IPS-18a (cell line): Measurements from ENCODE around the gene SLC52A3.
"Not testable (repeated sequence)": the region's sequence is repeated elsewhere in the genome, so short reads cannot be mapped to it uniquely, and the experiment has no call there.

ENCODE experiments used
- H3K27ac ChIP-seq: one replicate; pipeline ENCODE4 v1.5.1; 2013; ENCODE audit warnings: low read length
- H3K27me3 ChIP-seq: one replicate; pipeline ENCODE4 v1.6.1; 2013; ENCODE audit warnings: mild to moderate bottlenecking, low read length; ENCODE audit not compliant: control insufficient read depth, insufficient read depth
- H3K36me3 ChIP-seq: one replicate; pipeline ENCODE4 v1.6.1; 2013; ENCODE audit warnings: low read depth, low read length; ENCODE audit not compliant: control insufficient read depth
- H3K4me1 ChIP-seq: one replicate; pipeline ENCODE4 v1.6.1; 2013; ENCODE audit warnings: low read depth, low read length; ENCODE audit not compliant: control insufficient read depth
- H3K4me3 ChIP-seq: one replicate; pipeline ENCODE4 v1.5.1; 2013; ENCODE audit warnings: low read length
- H3K9ac ChIP-seq: one replicate; pipeline ENCODE4 v1.6.1; 2013; ENCODE audit warnings: mild to moderate bottlenecking, low read length, moderate library complexity
- H3K9me3 ChIP-seq: one replicate; pipeline ENCODE4 v1.6.1; 2013; ENCODE audit warnings: low read depth, low read length; ENCODE audit not compliant: control insufficient read depth

Gene SLC52A3

GRCh38 chr20:742156-742555 lies 26.1 kb downstream of the SLC52A3 start:
- no peak overlapping the region for H3K9ac ChIP-seq
- H3K4me1 ChIP-seq: no peaks in the 10 kb centered on the region
- no peak overlapping the region for H3K4me3 ChIP-seq
- H3K27me3 ChIP-seq: no peaks in the 10 kb centered on the region
- H3K27ac ChIP-seq: no peak overlapping the region
- H3K36me3 ChIP-seq: no peaks in the 10 kb centered on the region
- H3K9me3 ChIP-seq: peaks cover 7% of the 10 kb centered on the region

GRCh38 chr20:741620-742019 lies 26.7 kb downstream of the SLC52A3 start:
- Histone ChIP-seq H3K27ac (no peak overlapping the region), H3K9ac (no peak overlapping the region), H3K4me3 (no peak overlapping the region), H3K9me3 (peaks cover 7% of the 10 kb centered on the region), H3K36me3 (no peaks in the 10 kb centered on the region), H3K27me3 (no peaks in the 10 kb centered on the region), H3K4me1 (no peaks in the 10 kb centered on the region)

GRCh38 chr20:740162-740561 lies 28.1 kb downstream of the SLC52A3 start:
- Histone ChIP-seq H3K9ac (no peak overlapping the region), H3K4me3 (no peak overlapping the region), H3K27me3 (no peaks in the 10 kb centered on the region), H3K36me3 (no peaks in the 10 kb centered on the region), H3K9me3 (no peaks in the 10 kb centered on the region), H3K27ac (no peak overlapping the region), H3K4me1 (no peaks in the 10 kb centered on the region)

- H3K27ac ChIP-seq: no peak overlapping the region
- no peaks in the 10 kb centered on the region for H3K9me3 ChIP-seq
- H3K9ac ChIP-seq: no peak overlapping the region
- no peaks in the 10 kb centered on the region for H3K27me3 ChIP-seq
- no peaks in the 10 kb centered on the region for H3K4me1 ChIP-seq
- no peak overlapping the region for H3K4me3 ChIP-seq
- H3K36me3 ChIP-seq: no peaks in the 10 kb centered on the region
Observed at GRCh38 chr20:739736-740135, 28.6 kb downstream of the SLC52A3 start.

GRCh38 chr20:733861-734260 lies 34.4 kb downstream of the SLC52A3 start:
- H3K4me3 ChIP-seq: no peak overlapping the region
- H3K9me3 ChIP-seq: no peaks in the 10 kb centered on the region
- no peak overlapping the region for H3K27ac ChIP-seq
- H3K4me1 ChIP-seq: peaks cover 2% of the 10 kb centered on the region
- no peaks in the 10 kb centered on the region for H3K36me3 ChIP-seq
- H3K27me3 ChIP-seq: peaks cover 6% of the 10 kb centered on the region
- no peak overlapping the region for H3K9ac ChIP-seq

- Histone ChIP-seq H3K27ac (no peak overlapping the region), H3K27me3 (peaks cover 11% of the 10 kb centered on the region), H3K9me3 (no peaks in the 10 kb centered on the region), H3K36me3 (no peaks in the 10 kb centered on the region), H3K4me3 (no peak overlapping the region), H3K4me1 (peaks cover 6% of the 10 kb centered on the region), H3K9ac (no peak overlapping the region)
Observed at GRCh38 chr20:732727-733126, 35.6 kb downstream of the SLC52A3 start.

GRCh38 chr20:731891-732560 lies 36.3 kb downstream of the SLC52A3 start:
- Histone ChIP-seq H3K4me3 (no peak overlapping the region), H3K9ac (no peak overlapping the region), H3K9me3 (no peaks in the 10 kb centered on the region), H3K27me3 (peaks cover 13% of the 10 kb centered on the region), H3K27ac (no peak overlapping the region), H3K36me3 (no peaks in the 10 kb centered on the region), H3K4me1 (peaks cover 6% of the 10 kb centered on the region)

GRCh38 chr20:730005-730404 lies 38.3 kb downstream of the SLC52A3 start:
- Histone ChIP-seq H3K4me3 (no peak overlapping the region), H3K9ac (no peak overlapping the region), H3K36me3 (no peaks in the 10 kb centered on the region), H3K9me3 (no peaks in the 10 kb centered on the region), H3K4me1 (peaks cover 6% of the 10 kb centered on the region), H3K27me3 (peaks cover 24% of the 10 kb centered on the region), H3K27ac (no peak overlapping the region)

GRCh38 chr20:728256-728944 lies 39.9 kb downstream of the SLC52A3 start:
- H3K9me3 ChIP-seq: no peaks in the 10 kb centered on the region
- peak overlapping the region; percentile 57 for H3K4me3 ChIP-seq
- H3K27ac ChIP-seq: no peak overlapping the region
- peaks cover 6% of the 10 kb centered on the region for H3K4me1 ChIP-seq
- H3K27me3 ChIP-seq: peaks cover 24% of the 10 kb centered on the region
- no peak overlapping the region for H3K9ac ChIP-seq
- H3K36me3 ChIP-seq: no peaks in the 10 kb centered on the region

- Histone ChIP-seq H3K9ac (no peak overlapping the region), H3K9me3 (no peaks in the 10 kb centered on the region), H3K27ac (no peak overlapping the region), H3K4me3 (no peak overlapping the region), H3K27me3 (peaks cover 24% of the 10 kb centered on the region), H3K36me3 (no peaks in the 10 kb centered on the region), H3K4me1 (peaks cover 6% of the 10 kb centered on the region)
Observed at GRCh38 chr20:726160-726559, 42.1 kb downstream of the SLC52A3 start.

- H3K36me3 ChIP-seq: no peaks in the 10 kb centered on the region
- no peak overlapping the region for H3K9ac ChIP-seq
- H3K9me3 ChIP-seq: no peaks in the 10 kb centered on the region
- peaks cover 24% of the 10 kb centered on the region for H3K27me3 ChIP-seq
- peaks cover 6% of the 10 kb centered on the region for H3K4me1 ChIP-seq
- no peak overlapping the region for H3K4me3 ChIP-seq
- H3K27ac ChIP-seq: no peak overlapping the region
Observed at GRCh38 chr20:725491-725890, 42.8 kb downstream of the SLC52A3 start.

- H3K9me3 ChIP-seq, H3K27ac ChIP-seq, H3K36me3 ChIP-seq, H3K9ac ChIP-seq, H3K4me3 ChIP-seq: not testable (repeated sequence)
- Histone ChIP-seq H3K4me1 (peaks cover 10% of the 10 kb centered on the region), H3K27me3 (peaks cover 24% of the 10 kb centered on the region)
Observed at GRCh38 chr20:724797-725196, 43.5 kb downstream of the SLC52A3 start.
